ENCODE results near the gene SNTA1. TPM values are rescaled to one million over a fixed set of nuclear protein-coding genes. Genes with fewer than 3 reads are reported as not detected.
"Not testable (repeated sequence)": the region's sequence is repeated elsewhere in the genome, so short reads cannot be mapped to it uniquely, and the experiment has no call there.

Gene SNTA1
- total RNA-seq, 4 donors from 2014 or later = 24.1 to 51.6 (median 42.3) TPM

DNA sequence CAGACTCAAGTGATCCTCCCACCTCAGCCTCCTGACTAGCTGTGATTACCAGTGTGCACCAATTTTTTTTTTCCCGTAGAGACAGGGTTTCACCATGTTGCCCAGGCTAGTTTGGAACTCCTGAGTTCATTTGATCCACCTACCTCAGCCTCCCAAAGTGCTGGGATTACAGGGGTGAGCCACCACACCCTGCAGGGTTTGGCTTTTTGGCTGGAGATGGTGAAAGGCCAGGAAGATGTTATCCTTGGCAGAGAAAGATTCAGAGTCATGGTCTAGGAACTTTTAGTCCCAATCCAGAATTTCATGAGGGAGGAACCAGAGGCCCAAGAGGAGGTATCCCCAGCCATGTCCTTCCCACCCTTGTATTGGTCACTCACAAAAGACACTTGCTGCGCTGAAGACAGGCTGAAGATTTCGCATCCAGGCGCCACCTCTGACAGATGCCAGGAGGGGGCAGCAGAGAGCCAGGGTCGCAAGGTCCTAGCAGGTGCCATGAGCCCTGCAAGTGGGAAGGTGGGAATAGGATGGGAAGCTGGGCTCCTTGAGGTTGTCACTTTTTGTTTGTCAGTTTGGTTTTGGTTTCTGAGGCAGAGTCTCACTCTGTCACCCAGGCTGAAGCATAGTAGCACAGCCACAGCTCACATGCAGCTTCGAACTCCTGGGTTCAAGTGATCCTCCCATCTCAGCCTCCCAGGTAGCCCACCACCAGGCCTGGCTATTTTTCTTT lies 13.5 kb upstream of the SNTA1 start:
- DNase-seq (ENCODE audit: extremely low spot score) = peak; percentile 95
- H3K27me3 ChIP-seq; H3K9me3 ChIP-seq; H3K4me3 ChIP-seq; H3K4me1 ChIP-seq; H3K27ac ChIP-seq (replicated peaks in 1 of 4); H3K36me3 ChIP-seq: not testable (repeated sequence)
- 22% methylated on average over 5 of the region's 6 CpGs for WGBS
- TF ChIP-seq POLR2AphosphoS5 (IDR thresholded peaks at IDR 0.05) (peak; percentile 59 to 71), CTCF (IDR thresholded peaks at IDR 0.05) (peak; percentile 92 to 98 (median 94))
- intact Hi-C loops (cut with DNase I) = loop anchor here (1.0 to 5.0 kb wide), 2 partner anchors 195 to 211 kb away; no protein-coding TSS in a partner anchor

- no peak overlapping the region for H3K27ac ChIP-seq (replicated peaks in 1 of 4)
- 76% methylated on average over 4 of the region's 4 CpGs for WGBS
- no peak for DNase-seq (ENCODE audit: extremely low spot score)
- H3K27me3 ChIP-seq = no peaks in the 10 kb centered on the region
- no peaks in the 10 kb centered on the region for H3K4me1 ChIP-seq
- TF ChIP-seq EP300 (IDR thresholded peaks at IDR 0.05) = no peak
- no peak for TF ChIP-seq CTCF (IDR thresholded peaks at IDR 0.05)
- TF ChIP-seq POLR2A (IDR thresholded peaks at IDR 0.05; ENCODE audit: low read depth) = no peak
- no peak for TF ChIP-seq POLR2AphosphoS5 (IDR thresholded peaks at IDR 0.05)
- intact Hi-C loops (cut with DNase I) = no loop called here
- no peak overlapping the region for H3K4me3 ChIP-seq
- H3K9me3 ChIP-seq = no peaks in the 10 kb centered on the region
- no peaks in the 10 kb centered on the region for H3K36me3 ChIP-seq
These were observed 7.3 kb upstream of the SNTA1 start for GRCh38 chr20:33450867-33451266.

DNA sequence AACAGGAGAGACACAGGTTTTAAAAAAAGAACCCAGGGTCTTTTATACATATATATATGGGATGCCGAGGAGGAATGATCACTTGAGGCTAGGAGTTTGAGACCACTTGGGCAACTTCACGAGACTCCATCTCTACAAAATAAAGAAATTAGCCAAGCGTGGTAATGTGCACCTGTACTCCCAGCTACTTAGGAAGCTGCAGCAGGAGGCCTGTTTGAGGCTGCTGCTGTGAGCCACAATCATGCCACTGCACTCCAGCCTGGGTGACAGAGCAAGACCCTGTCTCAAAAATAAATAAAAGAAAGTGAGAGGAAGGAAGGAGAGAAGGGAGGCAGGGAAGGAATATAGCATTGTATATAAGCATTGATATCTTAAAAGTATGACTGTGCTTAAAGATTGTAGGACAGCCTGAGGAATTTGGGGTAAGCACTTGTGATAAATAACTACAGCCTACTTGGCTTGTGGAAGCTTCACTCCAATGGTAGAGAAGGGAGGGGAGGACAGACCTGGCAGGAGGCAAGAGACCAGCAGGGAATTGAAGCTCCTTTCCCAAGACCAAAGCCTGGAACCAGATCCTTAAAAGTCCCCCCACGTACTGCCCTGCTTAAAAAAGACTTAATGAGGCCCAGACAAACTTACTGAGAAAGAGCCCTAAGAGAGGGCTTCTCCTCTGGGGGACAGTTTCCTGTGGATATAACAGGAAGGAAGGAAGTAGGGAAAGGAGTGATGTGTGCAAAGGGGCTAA lies 2.5 kb upstream of the SNTA1 start:
- Histone ChIP-seq H3K27me3 (no peaks in the 10 kb centered on the region), H3K4me1 (peaks cover 6 to 30% (median 26%) of the 10 kb centered on the region in 4 donors), H3K9me3 (no peaks in the 10 kb centered on the region), H3K36me3 (no peaks in the 10 kb centered on the region), H3K4me3 (no peak overlapping the region), H3K27ac (replicated peaks in 1 of 4) (no peak overlapping the region)
- TF ChIP-seq POLR2AphosphoS5 (IDR thresholded peaks at IDR 0.05) (no peak), POLR2A (IDR thresholded peaks at IDR 0.05; ENCODE audit: low read depth) (no peak), EP300 (IDR thresholded peaks at IDR 0.05) (no peak), CTCF (IDR thresholded peaks at IDR 0.05) (no peak)
- intact Hi-C loops (cut with DNase I) = no loop called here
- DNase-seq (ENCODE audit: extremely low spot score) = no peak
- 84% methylated on average over 4 of the region's 4 CpGs for WGBS

DNA sequence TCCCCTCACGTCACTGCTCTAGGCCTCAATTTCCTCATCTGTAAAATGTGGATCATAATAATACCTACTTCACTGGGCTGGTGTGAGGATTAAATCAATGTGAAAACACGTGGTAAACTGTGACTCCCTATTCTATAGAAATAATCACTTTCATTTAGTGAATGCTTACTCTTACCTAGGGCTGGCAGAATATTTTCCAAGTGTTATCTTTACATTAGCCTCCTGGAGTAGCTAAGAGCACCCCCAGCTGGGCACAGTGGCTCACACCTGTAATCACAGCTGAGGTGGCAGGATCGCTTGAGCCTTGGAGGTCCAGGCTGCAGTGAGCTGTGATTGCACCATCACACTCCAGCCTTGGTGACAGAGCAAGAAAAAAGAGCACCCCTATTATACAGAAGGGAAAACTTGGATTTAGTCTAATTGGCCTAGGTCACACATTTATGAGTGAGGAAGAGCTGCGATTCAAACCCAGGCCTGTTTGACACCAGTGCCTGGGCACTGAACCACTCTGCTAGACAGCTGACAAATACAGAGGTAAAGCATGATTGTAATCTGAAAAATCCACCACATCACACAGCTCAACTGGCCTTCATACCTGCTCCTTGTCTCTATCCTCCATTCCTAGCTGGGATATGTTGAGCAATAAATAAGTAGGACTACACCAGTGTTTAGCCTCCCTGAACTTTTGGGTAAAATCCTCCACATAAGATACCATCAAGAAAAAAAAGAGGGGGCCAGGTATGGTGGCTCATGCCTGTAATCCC lies 1.4 kb upstream of the SNTA1 start:
- peak overlapping the region; percentile 86 to 90 (median 88) for H3K27ac ChIP-seq (replicated peaks in 1 of 4)
- H3K36me3 ChIP-seq = no peaks in the 10 kb centered on the region
- intact Hi-C loops (cut with DNase I) = no loop called here
- peak overlapping the region; percentile 75 to 93 (median 82) for H3K4me3 ChIP-seq
- WGBS = 60% methylated on average over 4 of the region's 4 CpGs
- no peak for DNase-seq (ENCODE audit: extremely low spot score)
- H3K9me3 ChIP-seq = no peaks in the 10 kb centered on the region
- peaks cover 6 to 38% (median 31%) of the 10 kb centered on the region in 4 donors for H3K4me1 ChIP-seq
- no peaks in the 10 kb centered on the region for H3K27me3 ChIP-seq
- TF ChIP-seq POLR2A (IDR thresholded peaks at IDR 0.05; ENCODE audit: low read depth) = no peak
- TF ChIP-seq EP300 (IDR thresholded peaks at IDR 0.05) = no peak
